Thyroid gland (tissue), 4 donors: Measurements from ENCODE around the gene BRINP3. TPM values are rescaled to one million over a fixed set of nuclear protein-coding genes. Genes with fewer than 3 reads are reported as not detected.

Source experiments
- DNase-seq, 2 donors: peaks; one replicate each; pipeline ENCODE4 v3.0.0-alpha.2; 2019
- H3K27ac ChIP-seq, 3 donors: fragments of 200-600 bp; sonication (generic); 1 replicate in 2 of 3; 2 replicates in 1 of 3; pipeline ENCODE4 v1.5.1; 2016 to 2019; ENCODE audit warnings: mild to moderate bottlenecking in 1 of 3, moderate library complexity in 1 of 3
- H3K27me3 ChIP-seq: fragments of 200-600 bp; sonication (generic); one replicate; pipeline ENCODE4 v1.5.1; 2019
- H3K36me3 ChIP-seq, 2 donors: fragments of 200-600 bp; sonication (generic); one replicate each; pipeline ENCODE4 v1.5.1; 2016 to 2019
- H3K4me1 ChIP-seq, 2 donors: fragments of 200-600 bp; sonication (generic); one replicate each; pipeline ENCODE4 v1.5.1; 2017 to 2019
- H3K4me3 ChIP-seq, 3 donors: fragments of 200-600 bp; sonication (generic); replicated peaks in 1 of 3; 1 replicate in 2 of 3; 2 replicates in 1 of 3; pipeline ENCODE4 v1.5.1; 2016; ENCODE audit warnings: mild to moderate bottlenecking in 1 of 3
- H3K9me3 ChIP-seq: fragments of 200-600 bp; sonication (generic); one replicate; pipeline ENCODE4 v1.5.1; 2017
- CTCF ChIP-seq, 6 experiments: fragments of 200-600 bp in 3 of 6; fragments of 450-650 bp in 3 of 6; sonication (generic) in 3 of 6; IDR thresholded peaks; one replicate each; pipeline ENCODE4 v1.5.1; 2016 to 2019; ENCODE audit warnings: antibody characterized with exemption in 6 of 6, mild to moderate bottlenecking in 2 of 6, inconsistent platforms in 1 of 6, moderate library complexity in 1 of 6
- POLR2A ChIP-seq, 2 donors: fragments of 450-650 bp; IDR thresholded peaks; one replicate each; pipeline ENCODE4 v1.6.1; 2017; ENCODE audit warnings: antibody characterized with exemption in 2 of 2, mild to moderate bottlenecking in 2 of 2, moderate library complexity in 1 of 2
- WGBS, 2 donors: methylation state at CpG; one replicate each; pipeline ENCODE4 v1.1.5; 2017; 5-methylcytosine and 5-hydroxymethylcytosine counted together
- intact Hi-C: fragments of 100-400 bp; cut with DNase I; formaldehyde crosslinking; loops from one replicate; pipeline ENCODE4 v1.15.1; 2023
- total RNA-seq, 4 donors: library from RNA; depleted of rRNA; stranded (reverse); fragments of >200 nt; gene quantifications; one replicate each; pipeline ENCODE4 v1.2.3, GENCODE V29; 2016

BRINP3 gene
- total RNA-seq, 4 donors from 2014 or later, result 2.0 to 6.6 (median 2.7) TPM

DNA sequence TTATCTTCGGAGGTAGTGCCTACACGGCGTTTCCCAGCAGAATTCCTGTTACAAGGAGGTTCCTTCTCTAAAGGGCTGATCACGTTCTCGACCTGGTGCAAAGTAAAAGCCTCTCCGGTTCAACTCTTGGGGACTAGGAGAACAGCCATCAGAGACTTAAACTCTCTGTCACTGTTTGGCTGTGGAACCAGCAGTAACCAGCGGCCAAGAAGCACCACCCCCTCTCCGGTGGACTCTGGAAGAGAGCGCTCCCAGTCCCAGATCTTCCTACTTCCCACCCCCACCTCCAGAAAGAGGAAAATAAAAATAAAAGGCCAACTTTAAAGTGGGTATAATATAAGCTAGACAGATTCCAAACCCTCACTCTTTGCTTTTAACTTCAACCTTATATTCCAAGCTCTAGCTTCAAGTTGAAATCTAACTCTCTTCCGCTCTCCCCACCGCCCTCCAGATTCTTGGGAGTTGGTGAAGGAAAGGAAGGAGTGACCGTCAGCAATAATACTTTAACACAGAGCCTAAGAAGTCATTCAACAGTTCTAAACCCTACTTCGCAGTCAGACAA lies 2.9 kb downstream of the BRINP3 start:
- no peak for DNase-seq
- TF ChIP-seq POLR2A (IDR thresholded peaks at IDR 0.05) (no peak), CTCF (IDR thresholded peaks at IDR 0.05) (no peak)
- 6 to 8% methylated on average over 13 of the region's 13 CpGs for WGBS, 2 donors
- no peaks in the 10 kb centered on the region for H3K9me3 ChIP-seq
- H3K27ac ChIP-seq, result peak overlapping the region in 1 of 3 donors; percentile 42
- no peaks in the 10 kb centered on the region for H3K36me3 ChIP-seq
- peaks cover 0 to 3% of the 10 kb centered on the region in 2 donors for H3K4me1 ChIP-seq
- intact Hi-C loops, result no loop called here
- H3K4me3 ChIP-seq, result no peak overlapping the region
- H3K27me3 ChIP-seq, result no peaks in the 10 kb centered on the region

- no peak overlapping the region for H3K4me3 ChIP-seq
- H3K27ac ChIP-seq, result no peak overlapping the region
- no peak for DNase-seq
- TF ChIP-seq POLR2A (IDR thresholded peaks at IDR 0.05) (no peak), CTCF (IDR thresholded peaks at IDR 0.05) (no peak)
- intact Hi-C loops, result no loop called here
- peaks cover 0 to 3% of the 10 kb centered on the region in 2 donors for H3K4me1 ChIP-seq
- WGBS, 2 donors, result 74 to 76% methylated on average over 2 of the region's 2 CpGs
- no peaks in the 10 kb centered on the region for H3K36me3 ChIP-seq
- H3K9me3 ChIP-seq, result no peaks in the 10 kb centered on the region
- H3K27me3 ChIP-seq, result no peaks in the 10 kb centered on the region
Measured at GRCh38 chr1:190474010-190474409, 3.7 kb downstream of the BRINP3 start.

DNA sequence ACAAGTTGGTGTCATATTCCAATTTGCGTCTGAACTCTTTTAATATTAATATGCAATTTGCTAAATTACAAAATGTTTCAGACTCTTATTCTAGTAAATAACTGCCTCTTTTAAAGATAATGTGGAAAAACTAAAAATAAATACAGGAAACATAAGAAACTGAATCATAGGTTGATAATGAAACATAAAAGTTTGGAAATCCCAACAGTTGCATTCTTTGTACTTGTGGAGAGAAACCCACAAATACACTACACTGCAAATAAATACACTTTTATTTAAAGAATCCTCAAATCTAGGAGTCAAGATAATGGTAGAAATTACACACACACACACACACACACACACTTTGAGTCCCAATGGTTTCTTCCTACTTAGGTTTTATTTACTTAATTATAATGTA lies 5.2 kb downstream of the BRINP3 start:
- Histone ChIP-seq H3K9me3 (no peaks in the 10 kb centered on the region), H3K27ac (no peak overlapping the region), H3K27me3 (no peaks in the 10 kb centered on the region), H3K36me3 (no peaks in the 10 kb centered on the region), H3K4me3 (no peak overlapping the region), H3K4me1 (no peaks in the 10 kb centered on the region)
- TF ChIP-seq POLR2A (IDR thresholded peaks at IDR 0.05), result no peak
- no peak for TF ChIP-seq CTCF (IDR thresholded peaks at IDR 0.05)
- 82 to 85% methylated on average over 1 of the region's 1 CpG for WGBS, 2 donors
- intact Hi-C loops, result no loop called here
- DNase-seq, result no peak

DNA sequence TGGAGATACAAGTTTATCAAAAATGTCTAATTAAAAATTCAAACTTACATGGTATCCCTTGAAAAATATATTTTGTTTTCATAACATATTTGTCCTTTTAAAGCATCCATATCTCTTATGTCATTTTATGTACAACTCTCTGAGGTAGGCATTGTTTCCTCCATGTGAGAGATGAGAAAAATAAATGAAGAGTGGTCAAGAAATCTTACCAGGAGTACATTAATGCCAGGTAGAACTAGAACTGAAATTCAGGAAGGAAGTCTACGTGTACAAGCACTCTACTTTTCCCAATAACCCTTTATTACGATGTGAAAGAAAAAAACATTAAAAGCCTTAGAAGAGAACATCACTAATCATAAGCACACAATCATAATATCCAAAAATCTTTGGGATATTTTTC lies 5.6 kb downstream of the BRINP3 start:
- TF ChIP-seq CTCF (IDR thresholded peaks at IDR 0.05), result no peak
- no peak for TF ChIP-seq POLR2A (IDR thresholded peaks at IDR 0.05)
- no peaks in the 10 kb centered on the region for H3K36me3 ChIP-seq
- H3K4me1 ChIP-seq, result no peaks in the 10 kb centered on the region
- no peaks in the 10 kb centered on the region for H3K27me3 ChIP-seq
- H3K9me3 ChIP-seq, result no peaks in the 10 kb centered on the region
- H3K4me3 ChIP-seq, result no peak overlapping the region
- WGBS, 2 donors, result 74 to 80% methylated on average over 2 of the region's 2 CpGs
- no peak overlapping the region for H3K27ac ChIP-seq
- DNase-seq, result no peak
- intact Hi-C loops, result no loop called here

DNA sequence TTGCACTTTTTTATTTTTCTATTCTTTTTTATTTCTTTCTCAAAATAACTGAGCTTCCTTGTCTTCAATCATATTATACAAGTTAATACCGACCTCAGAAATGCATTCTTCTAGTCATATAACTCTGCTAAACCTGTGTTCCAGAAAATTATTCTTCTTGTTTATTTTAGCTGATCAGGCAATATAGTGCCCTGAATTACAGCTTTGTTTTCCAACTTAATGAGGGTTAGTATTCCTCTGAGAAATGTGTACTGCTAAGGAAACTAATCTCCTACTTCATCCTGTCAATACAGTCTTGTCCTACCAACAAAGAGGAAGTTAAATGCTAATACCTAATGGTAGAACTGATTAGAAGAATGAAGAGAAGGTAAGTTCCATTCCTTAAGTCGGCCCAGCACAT lies 13.0 kb downstream of the BRINP3 start:
- no peaks in the 10 kb centered on the region for H3K9me3 ChIP-seq

More for the DNA sequence above, 13.0 kb downstream of the BRINP3 start:
- DNase-seq, result no peak
- no peaks in the 10 kb centered on the region for H3K27me3 ChIP-seq
- H3K4me1 ChIP-seq, result no peaks in the 10 kb centered on the region
- no peak overlapping the region for H3K27ac ChIP-seq
- no peaks in the 10 kb centered on the region for H3K36me3 ChIP-seq
- TF ChIP-seq CTCF (IDR thresholded peaks at IDR 0.05) (no peak), POLR2A (IDR thresholded peaks at IDR 0.05) (no peak)
- WGBS, 2 donors, result 75 to 81% methylated on average over 2 of the region's 2 CpGs
- intact Hi-C loops, result no loop called here
- no peak overlapping the region for H3K4me3 ChIP-seq
